Prostate gland (tissue), 2 donors: ENCODE measurements around the gene CRAT.

Experiments
- CTCF ChIP-seq, 4 experiments: fragments of 200-600 bp in 2 of 4; fragments of 450-650 bp in 2 of 4; sonication (generic) in 2 of 4; IDR thresholded peaks; 1 replicate in 3 of 4; 2 replicates in 1 of 4; pipeline ENCODE4 v1.5.1; 2016 to 2019; ENCODE audit warnings: antibody characterized with exemption in 4 of 4, mild to moderate bottlenecking in 2 of 4, moderate library complexity in 2 of 4
- POLR2A ChIP-seq: fragments of 450-650 bp; IDR thresholded peaks from one replicate; pipeline ENCODE4 v1.6.1; 2016; ENCODE audit warnings: antibody characterized with exemption, mild to moderate bottlenecking
- POLR2AphosphoS5 ChIP-seq: sonication (generic); formaldehyde crosslinking; IDR thresholded peaks from one replicate; pipeline ENCODE4 v1.6.1; 2017; ENCODE audit warnings: antibody characterized with exemption

GRCh38 chr9:129151469-129151868, 40.9 kb upstream of the CRAT start:
- TF ChIP-seq CTCF (IDR thresholded peaks at IDR 0.05) (no peak), POLR2AphosphoS5 (no peak), POLR2A (no peak)
